Tibial nerve (tissue), 4 donors: Measurements from ENCODE around the gene MORN1. TPM values are rescaled to one million over a fixed set of nuclear protein-coding genes. Genes with fewer than 3 reads are reported as not detected.

Experiments used
- DNase-seq, 2 donors: peaks; one replicate each; pipeline ENCODE4 v3.0.0-alpha.2; 2019; ENCODE audit warnings: low spot score in 2 of 2
- H3K27ac ChIP-seq, 4 donors: fragments of 200-600 bp; sonication (generic) in 3 of 4; one replicate each; pipeline ENCODE4 v1.5.1; 2017 to 2019; ENCODE audit warnings: mild to moderate bottlenecking in 1 of 4
- H3K27me3 ChIP-seq, 2 donors: fragments of 200-600 bp; sonication (generic) in 1 of 2; one replicate each; pipeline versions ENCODE4 v1.5.1 to v1.6.0; 2017 to 2019
- H3K36me3 ChIP-seq, 3 donors: fragments of 200-600 bp; sonication (generic); one replicate each; pipeline ENCODE4 v1.5.1; 2018 to 2019
- H3K4me1 ChIP-seq, 4 donors: fragments of 200-600 bp; sonication (generic) in 3 of 4; one replicate each; pipeline ENCODE4 v1.5.1; 2017 to 2019
- H3K4me3 ChIP-seq, 4 donors: fragments of 200-600 bp; sonication (generic) in 3 of 4; one replicate each; pipeline ENCODE4 v1.5.1; 2017 to 2019; ENCODE audit warnings: mild to moderate bottlenecking in 1 of 4, moderate library complexity in 1 of 4
- H3K9me3 ChIP-seq, 4 donors: fragments of 200-600 bp; sonication (generic) in 3 of 4; one replicate each; pipeline ENCODE4 v1.5.1; 2017 to 2019
- CTCF ChIP-seq, 5 experiments: fragments of 200-600 bp in 3 of 5; fragments of 450-650 bp in 2 of 5; sonication (generic) in 3 of 5; IDR thresholded peaks; one replicate each; pipeline ENCODE4 v1.5.1; 2016 to 2019; ENCODE audit warnings: antibody characterized with exemption in 5 of 5, mild to moderate bottlenecking in 3 of 5, moderate library complexity in 2 of 5
- EP300 ChIP-seq, 2 donors: sonication (generic); formaldehyde crosslinking; IDR thresholded peaks; one replicate each; pipeline ENCODE4 v1.6.1; 2017; ENCODE audit warnings: antibody characterized with exemption in 2 of 2, mild to moderate bottlenecking in 1 of 2
- POLR2A ChIP-seq, 2 donors: fragments of 450-650 bp; IDR thresholded peaks; one replicate each; pipeline ENCODE4 v1.6.1; 2017; ENCODE audit warnings: antibody characterized with exemption in 2 of 2, mild to moderate bottlenecking in 2 of 2, moderate library complexity in 2 of 2
- WGBS, 2 donors: methylation state at CpG; one replicate each; pipeline ENCODE4 v1.1.5; 2018; 5-methylcytosine and 5-hydroxymethylcytosine counted together
- total RNA-seq, 4 donors: library from RNA; depleted of rRNA; stranded (reverse); fragments of >200 nt; gene quantifications; one replicate each; pipeline ENCODE4 v1.1.0, GENCODE V29; 2016

MORN1 gene
- total RNA-seq, 4 donors from 2014 or later: 8.7 to 21.9 (median 16.1) TPM

DNA sequence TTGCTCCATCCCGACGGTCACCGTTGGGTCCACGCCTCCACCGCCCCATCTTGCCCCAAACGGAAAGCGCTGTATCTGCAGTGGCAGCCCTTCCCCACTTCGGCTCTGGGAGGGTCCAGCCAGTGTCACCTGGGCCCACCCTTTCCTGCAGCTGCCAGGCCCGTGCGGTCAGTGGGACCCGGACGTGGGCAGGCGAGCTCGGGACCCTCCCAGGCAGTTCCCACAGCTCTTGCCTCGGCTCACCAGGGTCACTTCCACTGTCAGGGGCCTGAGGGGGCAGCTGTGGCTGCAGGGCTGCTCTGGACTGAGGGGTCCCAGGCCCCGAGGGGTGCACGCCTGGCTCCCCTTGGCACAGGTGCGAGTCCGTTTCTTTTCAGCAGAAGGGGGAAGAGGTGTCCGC, 82.5 kb downstream of the MORN1 start:
- Histone ChIP-seq H3K27me3 (no peaks in the 10 kb centered on the region), H3K9me3 (no peaks in the 10 kb centered on the region), H3K36me3 (peaks cover 3 to 60% (median 32%) of the 10 kb centered on the region in 3 donors), H3K27ac (no peak overlapping the region), H3K4me1 (peaks cover 11 to 53% (median 37%) of the 10 kb centered on the region in 4 donors), H3K4me3 (no peak overlapping the region)
- 88 to 89% methylated on average over 20 of the region's 20 CpGs for WGBS, 2 donors
- no peak for TF ChIP-seq EP300 (IDR thresholded peaks at IDR 0.05)
- no peak for TF ChIP-seq POLR2A (IDR thresholded peaks at IDR 0.05)
- no peak for TF ChIP-seq CTCF (IDR thresholded peaks at IDR 0.05)
- no peak for DNase-seq

- H3K4me1 ChIP-seq: peaks cover 7 to 44% (median 29%) of the 10 kb centered on the region in 4 donors
- no peaks in the 10 kb centered on the region for H3K27me3 ChIP-seq
- no peak overlapping the region for H3K27ac ChIP-seq
- H3K36me3 ChIP-seq: peaks cover 3 to 68% (median 32%) of the 10 kb centered on the region in 3 donors
- WGBS, 2 donors: 91 to 95% methylated on average over 15 of the region's 15 CpGs
- H3K9me3 ChIP-seq: no peaks in the 10 kb centered on the region
- DNase-seq: no peak
- no peak for TF ChIP-seq POLR2A (IDR thresholded peaks at IDR 0.05)
- TF ChIP-seq CTCF (IDR thresholded peaks at IDR 0.05): no peak
- no peak for TF ChIP-seq EP300 (IDR thresholded peaks at IDR 0.05)
- H3K4me3 ChIP-seq: no peak overlapping the region
These were observed 83.4 kb downstream of the MORN1 start for GRCh38 chr1:2307972-2308371.

GRCh38 chr1:2307064-2307605, 84.2 kb downstream of the MORN1 start:
- H3K27me3 ChIP-seq: no peaks in the 10 kb centered on the region
- H3K27ac ChIP-seq: no peak overlapping the region
- no peak for DNase-seq
- H3K4me1 ChIP-seq: peaks cover 7 to 42% (median 21%) of the 10 kb centered on the region in 4 donors
- H3K4me3 ChIP-seq: no peak overlapping the region
- WGBS, 2 donors: 85% methylated on average over 36 to 41 of the region's 41 CpGs
- peaks cover 3 to 74% (median 32%) of the 10 kb centered on the region in 3 donors for H3K36me3 ChIP-seq
- no peaks in the 10 kb centered on the region for H3K9me3 ChIP-seq
- no peak for TF ChIP-seq POLR2A (IDR thresholded peaks at IDR 0.05)
- TF ChIP-seq EP300 (IDR thresholded peaks at IDR 0.05): no peak
- no peak for TF ChIP-seq CTCF (IDR thresholded peaks at IDR 0.05)

DNA sequence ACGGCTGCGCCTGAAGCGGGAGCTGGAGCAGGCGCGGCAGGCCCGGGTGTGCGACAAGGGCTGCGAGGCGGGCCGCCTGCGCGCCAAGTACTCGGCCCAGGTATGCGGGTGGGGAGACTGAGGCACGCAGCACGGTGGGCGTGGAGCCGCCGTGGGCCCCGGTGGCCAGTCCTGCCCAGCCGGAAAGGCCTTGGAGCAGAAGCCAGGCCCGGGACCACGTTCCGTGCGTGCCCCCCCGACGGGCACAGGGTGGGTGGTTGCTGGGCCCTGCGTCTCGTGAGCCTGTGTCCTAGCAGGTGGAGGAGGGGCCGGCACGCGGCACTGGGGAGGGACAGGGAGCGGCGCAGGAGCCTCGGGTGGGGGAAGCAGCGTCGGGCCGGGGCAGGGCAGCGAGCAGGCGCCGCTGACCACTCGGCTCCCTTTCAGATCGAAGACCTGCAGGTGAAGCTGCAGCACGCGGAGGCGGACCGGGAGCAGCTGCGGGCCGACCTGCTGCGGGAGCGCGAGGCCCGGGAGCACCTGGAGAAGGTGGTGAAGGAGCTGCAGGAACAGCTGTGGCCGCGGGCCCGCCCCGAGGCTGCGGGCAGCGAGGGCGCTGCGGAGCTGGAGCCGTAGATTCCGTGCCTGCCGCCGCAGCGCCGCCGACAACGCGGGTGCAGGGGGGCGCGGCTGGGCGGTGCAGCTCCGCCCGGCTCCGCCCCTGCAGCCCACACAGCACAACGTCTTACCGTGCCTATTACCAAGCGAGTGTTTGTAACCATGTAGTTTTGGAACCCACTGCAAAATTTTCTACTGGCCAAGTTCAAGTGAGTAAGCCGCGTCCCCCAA, 85.0 kb downstream of the MORN1 start:
- TF ChIP-seq CTCF (IDR thresholded peaks at IDR 0.05) (no peak), POLR2A (IDR thresholded peaks at IDR 0.05) (no peak), EP300 (IDR thresholded peaks at IDR 0.05) (no peak)
- Histone ChIP-seq H3K4me3 (no peak overlapping the region), H3K27me3 (no peaks in the 10 kb centered on the region), H3K9me3 (no peaks in the 10 kb centered on the region), H3K4me1 (peaks cover 3 to 42% (median 21%) of the 10 kb centered on the region in 4 donors), H3K27ac (no peak overlapping the region), H3K36me3 (peaks cover 3 to 74% (median 32%) of the 10 kb centered on the region in 3 donors)
- no peak for DNase-seq
- 80 to 89% methylated on average over 38 to 63 of the region's 81 CpGs for WGBS, 2 donors
